Lung (tissue), 12 donors: Measurements from ENCODE around the gene SUSD4. TPM values are rescaled to one million over a fixed set of nuclear protein-coding genes. Genes with fewer than 3 reads are reported as not detected.
A peak's percentile ranks its signal among the peaks of the same experiment; 100 is the strongest.

Experiments
- ATAC-seq: fragments of 200-7000 bp; cut with Tn5 transposase; one replicate; pipeline ENCODE4 v1.9.1; 2020; ENCODE audit warnings: moderate number of reproducible peaks; ENCODE audit not compliant: insufficient read depth, low FRiP score
- DNase-seq, 3 donors: peaks; one replicate each; pipeline ENCODE4 v3.0.0-alpha.2; 2013 to 2017
- H3K27ac ChIP-seq, 2 donors: one replicate each; pipeline ENCODE4 v1.5.1; 2013; ENCODE audit warnings: mild to moderate bottlenecking in 2 of 2, moderate library complexity in 2 of 2, control low read depth in 1 of 2, inconsistent platforms in 1 of 2, low read depth in 1 of 2, low read length in 1 of 2
- H3K27me3 ChIP-seq, 3 donors: one replicate each; pipeline ENCODE4 v1.5.1; 2013; ENCODE audit warnings: low read length in 2 of 3; ENCODE audit not compliant: control insufficient read depth in 3 of 3, insufficient read depth in 3 of 3
- H3K36me3 ChIP-seq, 4 donors: one replicate each; pipeline ENCODE4 v1.5.1; 2013; ENCODE audit warnings: low read length in 4 of 4, mild to moderate bottlenecking in 1 of 4, moderate library complexity in 1 of 4; ENCODE audit not compliant: control insufficient read depth in 4 of 4, insufficient read depth in 4 of 4
- H3K4me1 ChIP-seq, 5 donors: one replicate each; pipeline ENCODE4 v1.5.1; 2013; ENCODE audit warnings: low read length in 5 of 5, mild to moderate bottlenecking in 2 of 5, moderate library complexity in 1 of 5; ENCODE audit not compliant: control insufficient read depth in 5 of 5, insufficient read depth in 5 of 5
- H3K4me3 ChIP-seq: one replicate; pipeline ENCODE4 v1.5.1; 2013; ENCODE audit warnings: mild to moderate bottlenecking, control low read depth, moderate library complexity
- H3K9ac ChIP-seq, 2 donors: one replicate each; pipeline ENCODE4 v1.5.1; 2013; ENCODE audit warnings: low read length in 2 of 2, control low read depth in 1 of 2; ENCODE audit not compliant: insufficient read depth in 1 of 2
- H3K9me3 ChIP-seq, 4 donors: one replicate each; pipeline ENCODE4 v1.5.1; 2013; ENCODE audit warnings: low read length in 3 of 4, mild to moderate bottlenecking in 1 of 4, moderate library complexity in 1 of 4; ENCODE audit not compliant: control insufficient read depth in 4 of 4, insufficient read depth in 3 of 4
- WGBS, 2 donors: extraction: QIAGEN DNeasy Blood & Tissue Kit; methylation state at CpG; one replicate each; pipeline ENCODE4 v1.1.7; 2013; 5-methylcytosine and 5-hydroxymethylcytosine counted together
- polyA plus RNA-seq, 2 donors: library from polyadenylated mRNA; stranded (reverse); fragments of 200-250 nt; gene quantifications; one replicate each; pipeline ENCODE4 v1.2.1, GENCODE V29; 2013
- total RNA-seq, 2 donors: library from RNA; depleted of rRNA in 1 of 2; stranded (reverse); fragments of >200 nt in 1 of 2; gene quantifications; one replicate each; pipeline ENCODE4 v1.2.1, GENCODE V29; 2014 to 2021
- TF ChIP-seq, protein P1 (sequence below): IDR thresholded peaks from 2 replicates; pipeline ENCODE4 v1.5.1; 2012; ENCODE audit warnings: mild to moderate bottlenecking; ENCODE audit errors: control extremely low read depth, extremely low read depth
- donor health status: control.
- donor health status: control.
- donor health status: Bipolar disorder and iron deficiency.
- donor health status: healthy.
- donor health status: DM: yes; HTN: yes; CAD: no.

SUSD4 gene
- total and polyA plus RNA-seq, 4 donors, result 2.8 to 17.0 (median 4.9) TPM

DNA sequence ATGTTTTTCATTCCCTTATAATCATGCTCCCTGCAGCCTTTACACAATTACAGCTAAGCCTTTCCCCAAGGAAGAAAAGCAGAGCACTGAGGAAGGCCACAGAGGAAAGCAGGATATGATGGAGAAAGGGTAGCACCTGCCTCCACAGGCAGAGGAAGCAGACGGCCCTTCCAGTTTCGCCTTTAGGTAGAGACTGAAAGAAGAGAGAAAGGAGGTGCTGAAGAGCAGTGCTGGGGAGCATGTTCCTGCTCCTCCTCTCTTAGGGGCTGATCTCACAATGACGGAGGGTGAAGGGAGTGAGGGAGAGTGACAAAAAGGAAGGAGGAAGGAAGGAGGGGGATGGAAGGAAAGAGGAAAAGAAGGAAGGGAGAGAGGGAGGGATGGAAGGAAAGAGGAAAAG, 41.1 kb downstream of the SUSD4 start:
- Histone ChIP-seq H3K4me3 (no peak overlapping the region), H3K9ac (no peak overlapping the region), H3K27ac (no peak overlapping the region), H3K9me3 (no peaks in the 10 kb centered on the region), H3K4me1 (no peaks in the 10 kb centered on the region), H3K27me3 (no peaks in the 10 kb centered on the region), H3K36me3 (no peaks in the 10 kb centered on the region)
- DNase-seq, result no peak
- no peak for ATAC-seq
- WGBS, 2 donors, result 49 to 74% methylated on average over 3 of the region's 3 CpGs
- TF ChIP-seq, protein P1, sequence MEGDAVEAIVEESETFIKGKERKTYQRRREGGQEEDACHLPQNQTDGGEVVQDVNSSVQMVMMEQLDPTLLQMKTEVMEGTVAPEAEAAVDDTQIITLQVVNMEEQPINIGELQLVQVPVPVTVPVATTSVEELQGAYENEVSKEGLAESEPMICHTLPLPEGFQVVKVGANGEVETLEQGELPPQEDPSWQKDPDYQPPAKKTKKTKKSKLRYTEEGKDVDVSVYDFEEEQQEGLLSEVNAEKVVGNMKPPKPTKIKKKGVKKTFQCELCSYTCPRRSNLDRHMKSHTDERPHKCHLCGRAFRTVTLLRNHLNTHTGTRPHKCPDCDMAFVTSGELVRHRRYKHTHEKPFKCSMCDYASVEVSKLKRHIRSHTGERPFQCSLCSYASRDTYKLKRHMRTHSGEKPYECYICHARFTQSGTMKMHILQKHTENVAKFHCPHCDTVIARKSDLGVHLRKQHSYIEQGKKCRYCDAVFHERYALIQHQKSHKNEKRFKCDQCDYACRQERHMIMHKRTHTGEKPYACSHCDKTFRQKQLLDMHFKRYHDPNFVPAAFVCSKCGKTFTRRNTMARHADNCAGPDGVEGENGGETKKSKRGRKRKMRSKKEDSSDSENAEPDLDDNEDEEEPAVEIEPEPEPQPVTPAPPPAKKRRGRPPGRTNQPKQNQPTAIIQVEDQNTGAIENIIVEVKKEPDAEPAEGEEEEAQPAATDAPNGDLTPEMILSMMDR, result no peak

DNA sequence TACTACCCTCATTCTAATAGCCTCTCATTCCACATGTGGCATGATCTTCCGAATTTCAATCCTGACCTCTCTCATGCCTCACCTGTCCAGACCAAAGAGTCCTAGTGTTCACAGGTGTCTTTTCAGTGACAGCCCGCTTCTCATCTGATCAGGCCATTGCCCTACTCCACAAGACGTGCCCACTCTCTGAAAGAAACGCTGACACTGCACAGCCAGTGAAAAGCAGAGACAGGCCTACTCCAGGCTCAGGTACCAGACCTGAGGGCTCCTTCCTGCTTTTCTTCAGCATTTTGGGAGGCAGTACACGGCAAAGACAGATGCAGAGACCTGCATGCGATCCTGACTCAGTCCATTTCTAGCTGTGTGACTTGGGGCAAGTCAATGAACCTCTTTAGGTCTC, 43.0 kb downstream of the SUSD4 start:
- no peak overlapping the region for H3K4me3 ChIP-seq
- no peak overlapping the region for H3K9ac ChIP-seq
- H3K9me3 ChIP-seq, result no peaks in the 10 kb centered on the region
- no peak for DNase-seq
- H3K4me1 ChIP-seq, result no peaks in the 10 kb centered on the region
- H3K36me3 ChIP-seq, result no peaks in the 10 kb centered on the region
- H3K27me3 ChIP-seq, result no peaks in the 10 kb centered on the region
- WGBS, 2 donors, result 86 to 94% methylated on average over 6 of the region's 6 CpGs
- no peak overlapping the region for H3K27ac ChIP-seq
- TF ChIP-seq, protein P1, result no peak
- no peak for ATAC-seq

DNA sequence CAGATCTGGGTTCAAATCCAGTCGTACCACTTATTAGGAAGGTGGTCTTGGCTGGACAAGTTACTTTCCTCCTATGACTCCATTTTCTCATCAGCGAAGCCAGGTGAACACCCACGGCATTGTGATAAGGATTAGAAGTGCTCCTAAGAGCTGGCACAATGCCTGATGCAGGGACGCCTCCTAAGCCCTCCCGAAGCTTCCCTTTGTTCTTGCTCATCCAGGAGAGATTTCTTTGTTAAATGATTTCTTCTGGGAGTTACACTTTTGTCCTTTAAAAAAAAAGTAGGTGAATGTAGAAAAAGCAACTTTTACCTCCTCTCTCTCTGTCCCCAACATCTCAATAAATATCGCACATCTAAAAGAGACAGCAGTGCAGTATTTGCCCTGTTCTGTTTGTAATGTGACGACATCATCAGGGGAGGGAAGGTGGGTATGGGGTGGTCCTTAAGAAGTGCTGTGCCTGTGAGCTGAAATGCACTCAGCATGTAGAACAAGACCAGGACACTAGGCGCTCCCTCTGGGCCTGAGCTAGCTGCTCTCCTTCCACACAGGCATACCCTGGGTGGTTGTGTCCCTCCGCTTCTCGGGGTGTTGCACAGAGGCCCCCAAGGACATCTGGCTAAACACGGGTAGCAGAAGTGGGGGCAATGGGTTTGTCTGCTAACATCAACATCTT, 43.9 kb downstream of the SUSD4 start:
- H3K27me3 ChIP-seq, result no peaks in the 10 kb centered on the region
- no peaks in the 10 kb centered on the region for H3K9me3 ChIP-seq
- H3K9ac ChIP-seq, result no peak overlapping the region
- peak in 1 of 3 donors; percentile 6 for DNase-seq
- no peaks in the 10 kb centered on the region for H3K36me3 ChIP-seq
- TF ChIP-seq, protein P1, result no peak
- H3K4me1 ChIP-seq, result no peaks in the 10 kb centered on the region
- ATAC-seq, result no peak
- no peak overlapping the region for H3K27ac ChIP-seq
- WGBS, 2 donors, result 75 to 80% methylated on average over 11 of the region's 11 CpGs
- no peak overlapping the region for H3K4me3 ChIP-seq

DNA sequence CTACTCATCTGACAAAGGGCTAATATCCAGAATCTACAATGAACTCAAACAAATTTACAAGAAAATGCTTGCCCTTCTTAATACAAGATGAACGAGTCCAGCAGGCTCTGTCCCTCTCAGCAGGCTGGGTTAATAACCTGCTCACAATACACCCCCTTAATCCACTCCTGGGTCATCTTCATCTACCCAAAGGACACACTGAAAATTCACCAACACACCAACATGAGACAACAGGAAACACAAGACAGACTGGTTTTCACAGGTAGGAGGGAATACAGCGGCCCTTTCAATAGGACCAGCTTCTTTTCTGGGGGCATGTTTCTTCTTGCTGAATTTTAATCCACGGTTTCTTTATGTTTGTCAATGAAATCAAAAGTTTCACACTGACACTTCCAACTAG, 44.6 kb downstream of the SUSD4 start:
- 77 to 88% methylated on average over 3 of the region's 3 CpGs for WGBS, 2 donors

More for the DNA sequence above, 44.6 kb downstream of the SUSD4 start:
- no peak overlapping the region for H3K27ac ChIP-seq
- DNase-seq (peak in 1 of 3 donors; percentile 29), ATAC-seq (no peak)
- TF ChIP-seq, protein P1, result no peak
- no peak overlapping the region for H3K9ac ChIP-seq
- H3K9me3 ChIP-seq, result no peaks in the 10 kb centered on the region
- H3K36me3 ChIP-seq, result no peaks in the 10 kb centered on the region
- no peaks in the 10 kb centered on the region for H3K27me3 ChIP-seq
- no peak overlapping the region for H3K4me3 ChIP-seq
- no peaks in the 10 kb centered on the region for H3K4me1 ChIP-seq
